GM12878 (cell line): ENCODE data around the gene MARF1. TPM values are rescaled to one million over a fixed set of nuclear protein-coding genes. Genes with fewer than 3 reads are reported as not detected.

Experiments used
- ATAC-seq: fragments of 200-7000 bp; cut with Tn5 transposase; 3 replicates; pipeline ENCODE4 v1.9.1; 2020; ENCODE audit warnings: mild to moderate bottlenecking, moderate library complexity
- BruUV-seq: library from RNA; stranded (reverse); fragments of 400-500 nt; replicated peaks from 2 replicates; lab custom pipeline; 2021; lab: Mats Ljungman, UMichigan
- CTCF ChIA-PET: fragments of 300-600 bp; sonication (Branson Sonifier 250); formaldehyde crosslinking; extraction: SDS; loops from one replicate; lab custom pipeline; 2021; ENCODE audit warnings: inconsistent platforms; lab: Yijun Ruan, JAX
- POLR2A ChIA-PET: fragments of 350-600 bp; formaldehyde crosslinking; extraction: SDS; loops from one replicate; lab custom pipeline; 2021; ENCODE audit warnings: inconsistent platforms; lab: Charles Lee
- RAD21 ChIA-PET: fragments of 300-600 bp; sonication (Branson Sonifier 250); formaldehyde crosslinking; loops from one replicate; lab custom pipeline; 2023; ENCODE audit warnings: antibody characterized with exemption; ENCODE audit not compliant: unreplicated experiment; lab: Charles Lee
- SMC1A ChIA-PET: fragments of 300-600 bp; sonication (Branson Sonifier 250); formaldehyde crosslinking; loops from one replicate; lab custom pipeline; 2023; ENCODE audit not compliant: unreplicated experiment, uncharacterized antibody; lab: Charles Lee
- DNase-seq: peaks from one replicate; pipeline ENCODE4 v3.0.0-alpha.2; 2011; ENCODE audit warnings: low read depth, low spot score
- FAIRE-seq: peaks from 3 replicates; lab custom pipeline; 2011; peaks lifted over from hg19 to GRCh38; lab: Jason Lieb, UNC
- H2AFZ ChIP-seq: 2 replicates; pipeline ENCODE4 v1.6.0; 2011; ENCODE audit warnings: low read depth, low read length, control low read depth; ENCODE audit not compliant: control insufficient read depth
- H3K27ac ChIP-seq: 2 replicates; pipeline ENCODE4 v1.5.1; 2011; ENCODE audit warnings: control low read depth; ENCODE audit not compliant: control insufficient read depth, insufficient read depth
- H3K27me3 ChIP-seq, 2 experiments: replicated peaks in 1 of 2; 2 replicates each; pipeline versions ENCODE4 v1.6.0 to v1.6.1; 2011; ENCODE audit warnings: low read length in 1 of 2; ENCODE audit not compliant: control insufficient read depth in 2 of 2, insufficient read depth in 2 of 2
- H3K36me3 ChIP-seq, 2 experiments: 2 replicates each; pipeline ENCODE4 v1.5.1; 2011; ENCODE audit warnings: low read length in 1 of 2; ENCODE audit not compliant: control insufficient read depth in 2 of 2, insufficient read depth in 2 of 2
- H3K4me1 ChIP-seq: 2 replicates; pipeline ENCODE4 v1.6.1; 2011; ENCODE audit warnings: mild to moderate bottlenecking, low read length, moderate library complexity, mixed read lengths; ENCODE audit not compliant: control insufficient read depth, insufficient read depth
- H3K4me2 ChIP-seq: 2 replicates; pipeline ENCODE4 v1.6.0; 2011; ENCODE audit warnings: control low read depth; ENCODE audit not compliant: control insufficient read depth, insufficient read depth
- H3K4me3 ChIP-seq: fragments of 200-600 bp; sonication (generic); 2 replicates; pipeline ENCODE4 v1.5.1; 2016
- H3K79me2 ChIP-seq: 2 replicates; pipeline ENCODE4 v1.6.0; 2011; ENCODE audit warnings: low read length; ENCODE audit not compliant: control insufficient read depth, insufficient read depth
- H3K9ac ChIP-seq: 2 replicates; pipeline ENCODE4 v1.8.0; 2011; ENCODE audit warnings: low read length, control low read depth, mixed read lengths; ENCODE audit not compliant: control insufficient read depth, insufficient read depth
- H3K9me3 ChIP-seq: replicated peaks from 3 replicates; pipeline ENCODE4 v1.5.1; 2011; ENCODE audit warnings: mild to moderate bottlenecking, low read length; ENCODE audit not compliant: control insufficient read depth, insufficient read depth
- H4K20me1 ChIP-seq: 2 replicates; pipeline ENCODE4 v1.6.0; 2011; ENCODE audit not compliant: control insufficient read depth, insufficient read depth
- KLF5 ChIP-seq: fragments of 450-650 bp; IDR thresholded peaks from 2 replicates; pipeline ENCODE4 v1.6.1; 2014; ENCODE audit warnings: mild to moderate bottlenecking; ENCODE audit not compliant: partially characterized antibody
- NFYB ChIP-seq: IDR thresholded peaks from 2 replicates; pipeline ENCODE4 v1.6.1; 2011; ENCODE audit warnings: low read depth, mild to moderate bottlenecking, low read length, improper control_type of control experiment, moderate library complexity; ENCODE audit not compliant: insufficient read depth
- POLR2AphosphoS5 ChIP-seq: IDR thresholded peaks from 2 replicates; pipeline ENCODE4 v1.6.1; 2011; ENCODE audit warnings: mild to moderate bottlenecking, low read length, inconsistent platforms
- ZNF592 ChIP-seq: fragments of 450-650 bp; IDR thresholded peaks from 2 replicates; pipeline ENCODE4 v1.6.1; 2017; ENCODE audit warnings: mild to moderate bottlenecking, moderate library complexity
- WGBS: methylation state at CpG from one replicate; pipeline ENCODE4 v1.1.6; 2016; ENCODE audit warnings: low lambda C conversion rate; ENCODE audit not compliant: insufficient replicate concordance, insufficient coverage; ENCODE audit errors: missing lambda C conversion rate; 5-methylcytosine and 5-hydroxymethylcytosine counted together
- in situ Hi-C: fragments of 300-500 bp; cut with MboI; formaldehyde crosslinking; loops from 9 replicates; pipeline ENCODE4 v1.14.3; 2018; ENCODE audit warnings: mixed read lengths
- intact Hi-C: fragments of 100-400 bp; cut with micrococcal nuclease; formaldehyde crosslinking; loops from one replicate; pipeline ENCODE4 v1.14.2; 2022; ENCODE audit not compliant: unreplicated experiment
- polyA plus RNA-seq, 11 experiments: library from polyadenylated mRNA; depleted of rRNA in 4 of 11; unstranded in 6 of 11; stranded (reverse) in 5 of 11; fragments of >200 nt; fragmentation: Nextera tagmentation in 4 of 11; fragmentation: Illumina TruSeq in 1 of 11; extraction: Ambion mirVana in 4 of 11; extraction: Trizol in 1 of 11; gene quantifications; 1 replicate in 1 of 11; 2 replicates in 10 of 11; pipeline versions ENCODE4 v1.2.1 to v1.2.3, GENCODE V29; 2011 to 2016; ENCODE audit warnings: inconsistent platforms in 2 of 11, missing spikeins in 2 of 11, low read depth in 1 of 11
- total RNA-seq, 4 experiments: library from RNA; depleted of rRNA in 3 of 4; stranded (reverse); fragments of >200 nt in 3 of 4; fragmentation: Illumina TruSeq in 1 of 4; extraction: Trizol in 1 of 4; gene quantifications; 2 replicates each; pipeline versions ENCODE4 v1.2.1 to v1.2.3, GENCODE V29; 2013 to 2021

Gene MARF1
- total and polyA plus RNA-seq, 10 of the 15 experiments (the other 5 are each of a cell fraction or from before 2014, with no cell fraction given) = 4.5 to 40.1 (median 14.0) TPM

GRCh38 chr16:15649727-15650018 lies 6.7 kb upstream of the MARF1 start:
- ChIA-PET RAD21 (no interaction called here), SMC1A (no interaction called here), POLR2A (interaction anchor here (1.0 to 3.5 kb wide), 2 partner anchors 7 to 9 kb away, joined by 4 to 29 read pairs; partner anchors contain the start of gene MARF1), CTCF (no interaction called here)
- in situ Hi-C loops = loop anchor here (25.0 kb wide), 1 partner anchor 1012 kb away; the partner anchor contains the start of genes BFAR and PARN
- no peaks in the 10 kb centered on the region for H3K27me3 ChIP-seq
- H3K4me3 ChIP-seq = peak overlapping the region; percentile 99
- H3K79me2 ChIP-seq = peaks cover 44% of the 10 kb centered on the region
- intact Hi-C loops = loop anchor here (2.0 kb wide), 1 partner anchor 59 kb away; no protein-coding TSS in a partner anchor
- H4K20me1 ChIP-seq = no peaks in the 10 kb centered on the region
- DNase-seq (no peak), ATAC-seq (no peak), FAIRE-seq (no peak)
- H3K27ac ChIP-seq = peak overlapping the region; percentile 79
- H3K9ac ChIP-seq = peak overlapping the region; percentile 69
- BruUV-seq = TSS peak; percentile 60
- H3K36me3 ChIP-seq = peaks cover 0 to 12% of the 10 kb centered on the region in 2 experiments; a peak in 3 of 4 replicates
- WGBS = 0% methylated on average over 14 of the region's 14 CpGs
- H3K9me3 ChIP-seq = no peaks in the 10 kb centered on the region
- H3K4me2 ChIP-seq = peak overlapping the region; percentile 78
- peaks cover 31% of the 10 kb centered on the region for H3K4me1 ChIP-seq
- H2AFZ ChIP-seq = peak overlapping the region; percentile 77
- TF ChIP-seq KLF5 = peak; percentile 32
- no peak for TF ChIP-seq NFYB
- TF ChIP-seq ZNF592 = no peak
- TF ChIP-seq POLR2AphosphoS5 = no peak
